Common myeloid progenitor, CD34-positive (primary cell): Measurements from ENCODE around the gene PCNX3.

Experiments used
- CTCF ChIA-PET: fragments of 350-600 bp; sonication (Branson Sonifier 250); formaldehyde crosslinking; loops from one replicate; lab custom pipeline; 2021; ENCODE audit warnings: antibody characterized with exemption; lab: Charles Lee
- POLR2A ChIA-PET: fragments of 350-600 bp; sonication (Branson Sonifier 250); formaldehyde crosslinking; loops from one replicate; lab custom pipeline; 2021; ENCODE audit warnings: antibody characterized with exemption; lab: Charles Lee
- DNase-seq, 3 donors: peaks; one replicate each; pipeline versions ENCODE4 v3.0.0 to v3.0.0-alpha.2; 2013
- H3K27ac ChIP-seq, 2 experiments: 1 replicate in 1 of 2; 2 replicates in 1 of 2; pipeline ENCODE4 v1.7.0; 2013; ENCODE audit warnings: inconsistent platforms in 2 of 2, low read length in 2 of 2, mild to moderate bottlenecking in 2 of 2, low read depth in 1 of 2, moderate library complexity in 1 of 2; ENCODE audit not compliant: severe bottlenecking in 2 of 2, insufficient read depth in 1 of 2, poor library complexity in 1 of 2
- H3K27me3 ChIP-seq, 5 experiments: replicated peaks in 2 of 5; 1 replicate in 3 of 5; 2 replicates in 2 of 5; pipeline versions ENCODE4 v1.6.1 to v1.7.0; 2013; ENCODE audit warnings: low read length in 4 of 5, mild to moderate bottlenecking in 2 of 5, moderate library complexity in 2 of 5, inconsistent platforms in 1 of 5; ENCODE audit not compliant: insufficient read depth in 5 of 5, control insufficient read depth in 4 of 5
- H3K36me3 ChIP-seq, 4 experiments: 1 replicate in 2 of 4; 2 replicates in 2 of 4; pipeline versions ENCODE4 v1.6.1 to v1.7.0; 2013; ENCODE audit warnings: low read length in 3 of 4, control low read depth in 1 of 4, mild to moderate bottlenecking in 1 of 4; ENCODE audit not compliant: control insufficient read depth in 4 of 4, insufficient read depth in 4 of 4
- H3K4me1 ChIP-seq, 4 experiments: 1 replicate in 3 of 4; 2 replicates in 1 of 4; pipeline versions ENCODE4 v1.6.1 to v1.7.1; 2013; ENCODE audit warnings: low read length in 3 of 4, mild to moderate bottlenecking in 3 of 4, control low read depth in 1 of 4, inconsistent platforms in 1 of 4, moderate library complexity in 1 of 4; ENCODE audit not compliant: control insufficient read depth in 4 of 4, insufficient read depth in 4 of 4; ENCODE audit errors: control extremely low read depth in 1 of 4
- H3K4me3 ChIP-seq, 7 experiments: 1 replicate in 4 of 7; 2 replicates in 3 of 7; pipeline versions ENCODE4 v1.5.1 to v1.7.0; 2013; ENCODE audit warnings: mild to moderate bottlenecking in 7 of 7, low read length in 6 of 7, moderate library complexity in 6 of 7, inconsistent platforms in 2 of 7, low read depth in 2 of 7, control low read depth in 1 of 7; ENCODE audit not compliant: insufficient read depth in 4 of 7, control insufficient read depth in 1 of 7; ENCODE audit errors: extremely low read depth in 1 of 7
- H3K9me3 ChIP-seq, 5 experiments: 1 replicate in 4 of 5; 2 replicates in 1 of 5; pipeline versions ENCODE4 v1.6.1 to v1.7.1; 2013; ENCODE audit warnings: low read length in 4 of 5, mild to moderate bottlenecking in 2 of 5, inconsistent platforms in 1 of 5, low read depth in 1 of 5, moderate library complexity in 1 of 5; ENCODE audit not compliant: control insufficient read depth in 4 of 5, insufficient read depth in 2 of 5; ENCODE audit errors: control extremely low read depth in 1 of 5
- WGBS: methylation state at CpG from one replicate; pipeline ENCODE4 v1.1.5; 2013; ENCODE audit not compliant: insufficient coverage; 5-methylcytosine and 5-hydroxymethylcytosine counted together

The PCNX3 gene

DNA sequence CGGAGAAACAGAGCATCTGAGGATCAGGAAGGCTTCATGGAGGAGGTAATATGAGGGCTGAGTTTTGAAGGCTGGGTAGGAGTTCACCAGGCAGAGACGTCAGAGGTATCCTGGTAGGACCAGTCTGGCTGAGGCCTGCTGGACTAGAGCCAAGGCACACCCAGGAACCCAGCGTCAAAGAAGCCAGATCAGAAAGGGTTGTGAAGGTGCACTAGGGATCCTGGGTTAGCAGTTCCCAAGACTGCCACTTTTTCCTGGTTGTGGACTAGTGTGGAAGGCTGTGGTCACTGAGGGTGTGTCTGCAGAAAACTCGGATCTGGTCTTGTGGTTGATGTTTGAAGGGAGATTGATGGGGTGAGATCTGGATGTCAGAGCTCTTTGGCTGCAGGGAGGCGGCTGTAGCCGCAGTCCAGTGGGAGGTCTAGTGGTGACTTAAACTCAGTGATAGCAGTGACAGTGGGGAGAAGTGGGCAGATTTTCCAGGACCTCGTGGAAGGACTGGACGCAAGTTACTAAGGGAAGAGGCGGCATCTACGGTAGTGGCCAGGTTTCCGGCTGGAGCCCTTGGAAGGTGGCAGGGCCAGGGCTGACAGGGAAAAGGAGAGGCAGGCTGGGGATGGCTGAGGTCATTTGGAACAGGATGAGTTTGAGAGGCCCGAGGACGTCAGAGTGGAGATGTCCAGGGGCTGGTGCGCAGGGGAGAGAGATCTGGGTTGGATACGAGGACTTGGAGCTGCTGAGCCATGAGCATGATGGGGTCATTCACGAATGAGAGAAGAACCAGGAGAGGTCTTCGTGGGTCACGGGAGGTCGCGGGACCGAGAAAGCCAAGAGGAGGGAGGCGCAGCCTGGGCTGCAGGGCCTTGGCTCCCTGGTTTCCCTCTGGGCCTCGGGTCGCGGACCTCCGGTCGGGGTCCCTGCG lies 36.3 kb downstream of the PCNX3 start:
- H3K27ac ChIP-seq = peak overlapping the region; percentile 93 to 94
- no peaks in the 10 kb centered on the region for H3K27me3 ChIP-seq
- peak overlapping the region in 5 of 7 experiments; percentile 46 to 78 (median 68) for H3K4me3 ChIP-seq
- no peaks in the 10 kb centered on the region for H3K9me3 ChIP-seq
- DNase-seq = peak in 2 of 3 donors; percentile 26 to 30
- ChIA-PET CTCF (interaction anchor here (1.1 to 7.6 kb wide), 5 partner anchors 11 to 233 kb away, joined by 3 to 54 read pairs (median 3); partner anchors contain the start of genes RELA and SIPA1), POLR2A (interaction anchor here (0.7 to 4.8 kb wide), 7 partner anchors 10 to 61 kb away, joined by 3 to 46 read pairs (median 13); partner anchors contain the start of genes KAT5, PCNX3, RELA and SIPA1)
- peaks cover 8 to 78% (median 53%) of the 10 kb centered on the region in 4 experiments for H3K36me3 ChIP-seq
- WGBS = 23% methylated on average over 27 of the region's 28 CpGs
- peaks cover 13 to 42% (median 33%) of the 10 kb centered on the region in 4 experiments for H3K4me1 ChIP-seq

DNA sequence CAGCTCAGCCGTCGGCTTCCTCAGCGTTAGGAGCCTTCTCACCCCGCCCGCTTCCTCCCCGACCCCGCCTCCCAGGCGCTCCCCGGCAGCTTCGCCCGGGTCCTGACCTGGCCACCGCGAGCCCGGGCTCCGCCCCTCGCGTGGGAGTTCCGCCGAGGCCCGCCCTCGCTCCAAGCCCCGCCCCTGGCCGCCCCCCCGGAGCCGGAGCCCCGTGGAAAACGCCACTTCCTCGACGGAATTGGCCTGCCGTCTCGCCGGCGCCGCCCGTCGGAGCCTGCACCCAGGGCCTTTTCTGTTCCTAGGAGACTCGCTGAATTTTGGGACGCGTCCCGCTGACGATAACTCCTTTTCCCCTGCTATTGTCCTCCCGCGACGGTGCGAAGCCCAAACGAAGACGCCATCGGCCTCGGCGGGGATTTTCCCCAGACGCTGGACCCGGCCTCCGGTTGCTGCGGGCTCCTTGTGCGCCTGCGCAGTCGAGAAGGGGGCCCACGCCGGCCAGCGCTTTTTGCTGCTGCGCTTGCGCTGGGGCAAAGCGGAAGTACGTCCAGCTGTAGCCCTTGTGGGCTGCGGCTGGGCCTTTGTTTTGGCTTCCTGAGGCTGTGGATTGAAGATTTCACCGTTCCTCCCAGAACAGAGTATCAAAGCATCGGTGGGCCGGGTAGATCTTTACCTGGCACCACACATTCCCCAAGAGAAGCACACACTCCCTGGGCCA lies 37.1 kb downstream of the PCNX3 start:
- H3K4me1 ChIP-seq = peaks cover 13 to 42% (median 33%) of the 10 kb centered on the region in 4 experiments
- peak overlapping the region; percentile 20 to 78 (median 66) for H3K4me3 ChIP-seq
- peaks cover 8 to 79% (median 57%) of the 10 kb centered on the region in 4 experiments for H3K36me3 ChIP-seq
- peak; percentile 96 to 98 (median 97) for DNase-seq
- H3K27ac ChIP-seq = peak overlapping the region; percentile 93 to 94
- H3K9me3 ChIP-seq = no peaks in the 10 kb centered on the region
- H3K27me3 ChIP-seq = no peaks in the 10 kb centered on the region
- 0% methylated on average over 64 of the region's 68 CpGs for WGBS
- ChIA-PET CTCF (interaction anchor here (0.9 to 7.6 kb wide), 7 partner anchors 10 to 232 kb away, joined by 3 to 54 read pairs (median 3); partner anchors contain the start of genes RELA and SIPA1), POLR2A (interaction anchor here (0.7 to 4.8 kb wide), 7 partner anchors 10 to 60 kb away, joined by 3 to 46 read pairs (median 13); partner anchors contain the start of genes KAT5, PCNX3, RELA and SIPA1)

DNA sequence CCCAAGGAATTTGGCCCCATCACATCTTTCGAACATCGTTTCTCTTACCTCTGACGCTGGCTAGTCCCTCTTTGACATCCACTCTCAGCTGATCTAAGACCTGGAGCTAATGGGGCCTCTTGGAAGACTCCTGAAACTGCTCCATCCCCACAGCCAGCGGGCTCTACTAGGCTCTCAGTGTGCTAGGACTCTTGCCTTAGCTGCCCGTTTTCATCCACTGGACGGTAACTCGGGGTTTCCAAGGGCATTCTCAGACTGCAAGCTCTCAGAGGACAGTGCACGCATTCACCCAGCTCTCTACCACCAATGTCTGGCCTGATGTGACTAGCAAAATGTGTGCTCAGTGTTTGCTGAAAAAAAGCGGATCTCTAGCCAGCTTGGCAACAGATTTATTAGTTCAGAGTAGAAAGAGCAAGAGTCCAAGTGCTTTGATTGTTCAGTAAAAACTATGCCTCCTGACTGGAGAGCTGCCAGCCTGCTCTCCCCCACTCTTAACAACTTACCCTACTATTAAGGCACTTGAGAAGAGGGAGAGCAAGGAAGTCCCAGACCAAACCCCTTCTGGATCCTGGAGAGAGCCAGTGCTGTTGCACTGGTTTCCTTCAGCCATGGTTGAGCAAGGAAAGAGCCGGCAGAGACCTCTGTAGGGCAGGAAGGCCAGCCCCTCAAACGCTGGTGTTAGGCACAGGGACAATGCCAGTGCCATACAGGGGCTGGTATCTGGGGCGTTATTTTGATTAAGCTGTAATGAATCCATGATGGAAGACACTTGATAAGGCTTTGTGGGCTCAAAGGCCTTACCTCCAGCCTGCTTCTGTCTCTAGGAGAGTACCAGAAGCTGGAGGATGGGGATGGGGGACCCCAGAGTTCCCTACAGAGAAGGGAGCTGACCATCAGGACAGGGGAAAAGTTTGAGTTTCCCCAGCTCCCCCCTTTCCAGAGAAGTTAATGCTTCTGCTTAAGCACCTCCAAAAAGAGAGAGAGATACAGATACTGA lies 38.0 kb downstream of the PCNX3 start:
- peaks cover 13 to 42% (median 33%) of the 10 kb centered on the region in 4 experiments for H3K4me1 ChIP-seq
- H3K4me3 ChIP-seq = peak overlapping the region in 6 of 7 experiments; percentile 20 to 78 (median 67)
- H3K27me3 ChIP-seq = no peaks in the 10 kb centered on the region
- no peak for DNase-seq
- CTCF ChIA-PET = interaction anchor here (0.9 to 7.6 kb wide), 11 partner anchors 10 to 231 kb away, joined by 3 to 54 read pairs (median 3); partner anchors contain the start of genes KAT5, RELA and SIPA1
- peaks cover 14 to 83% (median 62%) of the 10 kb centered on the region in 4 experiments for H3K36me3 ChIP-seq
- POLR2A ChIA-PET = interaction anchor here (0.6 to 4.8 kb wide), 6 partner anchors 9 to 232 kb away, joined by 3 to 46 read pairs (median 16); partner anchors contain the start of genes KAT5, RELA and SIPA1
- peak overlapping the region; percentile 93 to 94 for H3K27ac ChIP-seq
- 59% methylated on average over 11 of the region's 12 CpGs for WGBS
- H3K9me3 ChIP-seq = no peaks in the 10 kb centered on the region

DNA sequence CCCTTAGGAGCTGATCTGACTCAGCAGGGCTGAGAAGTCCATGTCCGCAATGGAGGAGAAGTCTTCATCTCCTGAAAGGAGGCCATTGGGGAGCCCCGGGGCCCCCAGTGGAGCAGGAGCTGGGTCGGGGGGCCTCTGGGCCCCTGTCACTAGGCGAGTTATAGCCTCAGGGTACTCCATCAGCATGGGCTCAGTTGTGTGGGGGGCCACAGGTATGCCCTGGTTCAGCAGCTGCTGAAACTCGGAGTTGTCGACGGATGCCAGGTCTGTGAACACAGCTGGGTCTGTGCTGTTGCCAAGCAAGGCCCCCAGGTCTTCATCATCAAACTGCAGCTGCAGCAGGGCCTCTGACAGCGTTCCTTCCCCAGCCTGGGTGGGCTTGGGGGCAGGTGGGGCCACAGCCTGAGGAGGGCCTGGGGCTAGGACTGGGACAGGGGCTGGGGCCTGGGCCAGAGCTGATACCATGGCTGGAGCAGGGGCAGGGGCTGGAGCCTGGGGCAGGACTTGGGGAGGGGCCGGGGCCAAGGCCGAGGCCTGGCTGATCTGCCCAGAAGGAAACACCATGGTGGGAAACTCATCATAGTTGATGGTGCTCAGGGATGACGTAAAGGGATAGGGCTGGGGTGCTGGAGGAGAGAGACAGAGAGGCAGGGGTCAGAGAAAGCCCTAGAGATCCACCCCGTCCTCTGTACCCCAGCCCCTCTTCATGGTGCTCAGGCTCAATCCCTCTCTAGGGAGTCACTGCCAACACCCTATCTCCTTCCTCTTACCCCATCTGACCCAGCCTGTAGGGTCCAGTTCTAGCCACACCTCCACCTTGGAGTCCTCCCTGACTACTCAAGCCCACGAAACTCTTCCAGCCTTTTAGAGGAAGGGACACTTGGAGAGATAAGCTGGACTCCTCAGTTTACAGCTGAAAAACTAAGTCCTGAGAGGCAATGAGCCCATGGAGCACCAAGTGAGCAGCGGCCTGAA lies 39.1 kb downstream of the PCNX3 start:
- 97% methylated on average over 9 of the region's 14 CpGs for WGBS
- CTCF ChIA-PET = interaction anchor here (0.9 to 7.6 kb wide), 8 partner anchors 9 to 125 kb away, joined by 3 to 54 read pairs (median 4); partner anchors contain the start of genes KAT5 and SIPA1
- H3K4me3 ChIP-seq = no peak overlapping the region
- H3K27ac ChIP-seq = peak overlapping the region in 1 of 2 experiments; percentile 94
- H3K27me3 ChIP-seq = no peaks in the 10 kb centered on the region
- peaks cover 13 to 42% (median 33%) of the 10 kb centered on the region in 4 experiments for H3K4me1 ChIP-seq
- H3K36me3 ChIP-seq = peaks cover 20 to 83% (median 65%) of the 10 kb centered on the region in 4 experiments
- POLR2A ChIA-PET = interaction anchor here (2.1 to 4.8 kb wide), 4 partner anchors 8 to 16 kb away, joined by 7 to 46 read pairs (median 30); partner anchors contain the start of genes RELA and SIPA1
- H3K9me3 ChIP-seq = no peaks in the 10 kb centered on the region
- DNase-seq = no peak

DNA sequence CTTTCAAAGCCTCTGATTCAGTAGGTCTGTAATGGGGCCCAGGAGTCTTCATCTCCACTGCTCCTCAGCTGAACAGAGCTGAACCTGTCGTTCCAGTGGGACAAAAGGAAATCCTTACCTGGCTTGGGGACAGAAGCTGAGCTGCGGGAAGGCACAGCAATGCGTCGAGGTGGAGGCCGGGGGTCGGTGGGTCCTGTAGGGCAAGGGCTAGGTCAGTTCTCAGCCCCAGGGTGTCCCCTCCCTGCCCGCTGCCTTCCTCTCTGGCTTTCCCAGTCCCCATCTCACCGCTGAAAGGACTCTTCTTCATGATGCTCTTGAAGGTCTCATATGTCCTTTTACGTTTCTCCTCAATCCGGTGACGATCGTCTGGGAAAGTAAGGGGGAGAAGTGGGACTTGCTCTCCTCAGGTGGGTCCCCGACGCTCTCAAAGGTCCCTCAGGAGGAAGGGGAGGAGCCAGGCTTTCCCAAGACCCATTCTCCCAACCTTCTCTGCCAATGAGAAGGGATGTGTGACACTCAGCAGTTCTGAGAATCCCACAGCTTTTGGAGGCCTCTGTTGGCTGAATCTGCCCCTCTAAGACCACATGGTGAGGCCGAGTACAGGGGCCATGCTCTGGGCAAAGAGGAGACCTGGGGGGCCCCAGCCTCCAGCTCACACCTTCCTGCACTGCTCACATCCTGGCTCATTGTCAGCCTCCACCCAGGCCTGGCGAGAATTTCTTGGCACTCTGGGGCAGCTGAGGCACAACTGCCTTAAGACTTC lies 40.2 kb downstream of the PCNX3 start:
- Histone ChIP-seq H3K36me3 (peaks cover 22 to 82% (median 63%) of the 10 kb centered on the region in 4 experiments), H3K4me1 (peaks cover 13 to 34% (median 32%) of the 10 kb centered on the region in 4 experiments), H3K4me3 (no peak overlapping the region), H3K9me3 (no peaks in the 10 kb centered on the region), H3K27me3 (no peaks in the 10 kb centered on the region), H3K27ac (no peak overlapping the region)
- POLR2A ChIA-PET = interaction anchor here (2.1 kb wide), 1 partner anchor 17 kb away, joined by 7 read pairs; the partner anchor contains the start of gene SIPA1
- 96% methylated on average over 15 of the region's 16 CpGs for WGBS
- CTCF ChIA-PET = interaction anchor here (0.9 to 7.6 kb wide), 5 partner anchors 15 to 124 kb away, joined by 3 to 54 read pairs (median 14); partner anchors contain the start of gene SIPA1
- DNase-seq = no peak
